OCI-M1 (cell line): ENCODE data around the gene PPEF1.
"Not testable (repeated sequence)": the region's sequence is repeated elsewhere in the genome, so short reads cannot be mapped to it uniquely, and the experiment has no call there.

Experiments used
- DNase-seq: peaks from one replicate; lab custom pipeline; 2025; lab: John Stamatoyannopoulos, UW

PPEF1 gene

DNA sequence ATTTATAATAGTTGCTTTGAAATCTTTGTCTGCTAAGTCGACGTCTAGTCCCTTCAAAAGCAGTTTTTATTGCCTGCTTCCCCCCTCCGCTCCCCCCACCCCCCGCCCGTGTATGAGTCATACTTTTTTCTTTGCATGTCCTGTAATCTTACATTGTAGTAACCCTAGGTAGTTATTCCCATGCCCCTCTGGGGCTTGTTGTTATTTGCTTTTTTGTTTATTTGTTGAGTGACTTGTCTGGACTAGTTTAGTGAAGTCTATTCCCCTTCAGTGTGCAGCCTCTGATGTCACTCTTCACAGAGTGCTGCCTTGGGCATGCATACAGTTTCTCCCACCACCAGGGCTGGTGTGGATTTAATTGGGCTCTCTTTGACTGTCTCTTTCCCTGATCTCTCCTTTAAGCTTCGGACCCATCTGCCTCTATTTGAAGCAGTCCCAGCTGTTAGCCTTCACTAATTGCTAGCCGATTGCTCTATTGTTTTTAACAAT lies 86.2 kb downstream of the PPEF1 start:
- no peak for DNase-seq

DNA sequence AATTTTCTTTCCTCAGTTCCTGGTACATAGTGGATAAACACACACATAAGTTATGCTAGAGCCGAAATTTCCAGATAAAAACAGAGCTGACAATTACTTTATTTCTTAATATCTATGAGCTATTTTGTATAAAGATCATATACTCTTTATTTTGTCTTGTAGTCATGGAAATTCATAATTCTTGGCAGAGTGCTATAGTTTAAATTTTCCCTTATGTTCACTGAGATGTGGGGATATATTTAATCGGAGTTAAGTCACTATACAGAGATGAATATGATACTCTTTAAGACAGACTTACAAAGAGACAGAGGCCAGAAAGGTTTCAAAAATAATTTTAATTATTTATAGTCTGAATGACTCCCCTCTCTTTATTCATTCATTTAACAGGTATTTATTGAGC lies 89.7 kb downstream of the PPEF1 start:
- no peak for DNase-seq

DNA sequence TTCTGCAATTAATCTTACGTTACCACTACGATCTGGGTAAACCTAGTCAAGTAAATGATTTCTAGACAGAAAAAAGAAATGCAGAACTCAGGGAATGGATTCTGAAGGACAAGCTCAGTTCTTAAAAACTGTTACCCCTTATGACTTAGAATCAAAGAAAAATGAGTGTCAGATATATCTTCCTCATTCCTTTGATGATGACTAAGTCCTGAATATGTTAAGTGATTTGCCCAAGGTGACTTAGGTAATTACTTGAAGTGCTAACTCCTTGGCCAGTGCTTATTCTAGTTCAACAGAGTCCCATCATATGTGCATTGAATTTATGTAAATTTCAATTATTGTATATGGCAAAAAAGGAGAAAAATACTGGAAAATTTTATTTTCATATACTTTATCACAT lies 92.5 kb downstream of the PPEF1 start:
- no peak for DNase-seq

DNA sequence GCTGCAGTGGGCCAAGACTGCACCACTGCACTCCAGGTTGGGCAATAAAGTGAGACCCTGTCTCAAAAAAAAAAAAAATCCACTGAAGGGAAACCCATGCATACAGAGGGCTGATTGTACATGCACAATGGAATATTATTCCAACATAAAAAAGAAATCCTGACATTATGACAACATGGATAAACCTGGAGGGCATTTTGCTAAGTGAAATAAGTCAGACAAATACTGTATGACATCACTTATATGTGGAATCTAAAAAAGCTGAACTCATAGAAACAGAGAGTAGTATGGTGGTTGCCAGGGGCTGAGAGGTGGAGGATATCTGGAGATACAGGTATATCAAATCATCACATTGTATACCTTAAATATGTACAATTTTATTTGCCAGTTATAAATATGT lies 102.2 kb downstream of the PPEF1 start:
- DNase-seq = no peak

DNA sequence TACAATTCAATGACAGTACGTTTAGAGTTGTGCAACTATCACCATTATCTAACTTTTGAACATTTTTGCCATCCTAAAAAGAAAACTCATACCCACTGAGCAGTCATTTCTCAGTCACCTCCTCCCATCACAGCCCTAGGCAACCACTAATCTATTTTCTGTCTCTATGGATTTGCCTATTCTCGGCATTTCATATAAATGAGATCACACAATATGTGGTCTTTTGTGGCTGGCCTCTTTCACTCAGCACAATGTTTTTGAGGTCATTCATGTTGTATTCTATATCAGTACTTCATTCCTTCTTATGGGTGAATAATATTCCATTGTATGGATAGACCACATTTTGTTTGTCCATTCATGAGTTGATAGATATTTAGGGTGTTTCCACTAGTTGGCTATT lies 103.0 kb downstream of the PPEF1 start:
- DNase-seq = no peak

DNA sequence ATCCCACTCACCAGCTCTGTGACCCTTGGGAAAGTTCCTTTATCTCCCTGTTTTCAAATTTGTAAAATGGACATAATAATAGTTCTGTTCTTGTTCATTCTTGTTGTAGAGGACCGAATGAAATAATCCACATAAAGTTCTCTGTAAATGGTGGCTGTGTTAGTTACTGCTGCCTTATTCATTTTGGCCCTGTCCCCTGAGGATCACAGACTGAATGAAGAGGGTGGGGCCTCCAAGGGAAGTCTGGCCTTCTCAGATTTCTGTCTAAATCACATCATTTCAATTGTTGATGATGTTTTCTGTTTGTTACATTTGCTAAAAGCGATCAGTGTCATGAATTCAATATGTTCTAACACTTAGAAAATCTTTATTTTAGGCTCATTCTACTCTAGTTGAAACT lies 117.9 kb downstream of the PPEF1 start:
- DNase-seq = no peak

DNA sequence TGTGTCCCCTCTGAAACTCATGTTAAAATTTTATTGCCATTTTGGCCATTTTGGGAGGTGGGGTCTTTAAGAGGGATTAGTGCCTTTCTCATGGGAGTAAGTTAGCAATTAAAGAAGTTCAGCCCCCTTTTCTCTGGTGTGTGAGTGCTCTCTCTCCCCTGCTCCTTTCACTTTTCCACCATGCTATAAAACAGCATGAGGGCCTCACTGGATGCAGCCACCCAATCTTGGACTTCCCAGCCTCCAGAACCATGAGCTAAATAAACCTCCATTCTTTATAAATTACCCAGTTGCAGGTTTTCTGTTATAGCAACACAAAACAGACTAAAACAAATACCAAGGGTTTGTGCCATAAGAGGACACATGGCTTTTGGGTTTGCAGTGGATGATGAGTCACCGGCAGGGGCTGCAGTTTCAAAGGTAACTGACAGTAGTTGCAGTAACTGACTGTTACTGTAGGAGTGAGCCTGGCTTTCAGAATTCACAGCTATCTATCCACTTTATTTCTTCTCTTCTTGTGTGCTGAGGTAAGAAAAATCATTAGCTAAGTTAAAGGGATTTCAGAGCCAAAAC lies 121.5 kb downstream of the PPEF1 start:
- DNase-seq = no peak

DNA sequence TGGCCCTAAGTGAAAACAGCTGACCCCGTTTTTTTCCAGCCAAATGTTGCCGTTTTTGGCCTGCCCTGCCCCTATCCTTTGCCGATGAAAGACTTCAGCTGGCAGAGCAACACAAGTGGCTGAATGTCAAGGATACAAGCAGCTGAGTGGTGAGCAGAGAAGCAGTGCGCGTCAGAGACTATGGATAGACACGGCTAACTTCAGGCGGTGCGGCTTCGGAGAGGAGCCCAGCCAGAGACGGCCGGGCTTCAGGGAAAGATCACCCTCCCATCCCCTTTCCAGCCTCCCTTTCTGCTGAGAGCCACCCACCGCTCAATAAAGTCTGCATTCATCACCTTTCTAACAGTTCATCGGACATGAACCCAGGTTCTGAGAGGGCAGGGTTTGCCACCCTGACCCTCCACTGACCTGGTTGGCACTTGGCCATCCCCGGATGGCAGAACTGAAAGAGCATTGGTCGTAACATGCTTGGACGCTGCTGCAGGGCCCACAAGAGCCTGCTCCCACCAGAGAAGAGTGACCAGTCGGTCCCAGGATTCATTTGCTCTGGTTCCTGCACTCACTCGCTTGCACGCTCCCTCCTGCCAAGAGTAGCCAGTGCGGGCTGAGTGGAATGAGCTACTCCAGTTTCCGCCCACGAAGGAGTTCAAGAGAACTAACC lies 125.8 kb downstream of the PPEF1 start:
- no peak for DNase-seq

DNA sequence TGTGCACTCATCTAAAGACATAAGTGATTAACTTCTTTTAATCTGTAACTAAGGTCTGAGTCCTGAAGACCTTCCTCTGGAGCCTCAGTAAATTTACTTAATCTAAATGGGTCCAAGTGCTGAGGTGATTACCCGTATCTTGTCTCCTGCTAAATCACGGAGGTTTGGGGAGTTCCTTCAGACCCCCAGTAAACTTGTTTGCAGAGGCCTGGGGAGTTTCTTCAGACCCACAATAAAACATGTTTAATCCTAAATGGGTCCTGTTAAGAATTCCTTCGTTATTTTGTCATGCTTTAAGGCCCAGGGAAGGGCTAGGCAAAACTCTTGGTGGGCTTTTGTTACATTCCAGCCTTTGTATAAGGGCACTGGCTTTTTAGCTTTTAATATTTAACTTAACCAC lies 140.5 kb downstream of the PPEF1 start:
- DNase-seq = not testable (repeated sequence)

DNA sequence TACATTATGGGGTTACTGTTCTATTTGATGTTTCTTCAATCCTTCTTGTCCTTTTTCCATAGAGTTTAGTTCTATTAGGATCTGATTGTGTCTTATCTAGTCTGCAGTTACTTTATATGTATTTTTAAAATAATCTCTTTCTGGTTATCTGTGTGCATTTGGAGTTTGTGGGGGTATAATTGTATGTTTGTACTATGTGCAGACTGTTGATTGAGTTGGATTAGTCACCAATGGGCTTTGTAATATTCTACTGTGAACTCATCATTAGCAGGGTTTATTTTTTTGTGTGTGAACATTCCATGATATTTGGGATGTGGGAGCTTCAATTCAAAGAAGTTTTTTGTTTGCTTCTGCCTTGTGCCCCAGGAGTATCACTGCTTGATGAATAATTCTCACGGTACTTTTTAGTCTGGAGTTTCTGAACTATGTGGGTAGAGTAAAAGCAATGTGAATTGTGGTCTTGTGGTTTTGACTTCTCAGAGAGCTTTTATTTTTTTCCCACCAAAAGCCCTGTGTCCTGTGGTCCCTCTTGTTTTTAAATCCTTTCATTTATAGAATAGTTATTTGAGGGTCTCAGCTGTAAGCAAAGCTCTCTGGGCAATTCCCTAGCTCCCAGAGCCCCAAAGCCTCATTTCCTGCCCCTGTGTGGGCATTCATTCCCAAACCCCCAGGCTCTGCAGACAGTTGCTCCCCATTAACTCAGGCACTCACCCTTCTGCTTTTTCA lies 148.6 kb downstream of the PPEF1 start:
- no peak for DNase-seq

DNA sequence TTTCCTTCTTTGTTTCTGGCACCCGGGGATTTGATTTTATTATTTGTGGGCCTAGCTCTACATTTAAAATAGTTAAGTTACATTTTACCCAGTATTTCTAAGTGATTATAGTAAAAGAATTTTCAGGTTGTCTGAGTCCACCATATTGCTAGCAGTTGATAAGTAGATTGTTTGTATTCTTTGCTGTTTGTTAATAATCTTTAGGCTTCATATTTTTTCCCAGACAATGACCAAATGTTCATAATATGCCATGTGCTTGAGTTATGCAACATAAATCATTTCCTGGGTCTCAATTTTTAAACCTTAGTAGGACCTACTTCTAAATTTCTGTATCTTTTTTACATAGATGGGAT lies 149.2 kb downstream of the PPEF1 start:
- DNase-seq = no peak

DNA sequence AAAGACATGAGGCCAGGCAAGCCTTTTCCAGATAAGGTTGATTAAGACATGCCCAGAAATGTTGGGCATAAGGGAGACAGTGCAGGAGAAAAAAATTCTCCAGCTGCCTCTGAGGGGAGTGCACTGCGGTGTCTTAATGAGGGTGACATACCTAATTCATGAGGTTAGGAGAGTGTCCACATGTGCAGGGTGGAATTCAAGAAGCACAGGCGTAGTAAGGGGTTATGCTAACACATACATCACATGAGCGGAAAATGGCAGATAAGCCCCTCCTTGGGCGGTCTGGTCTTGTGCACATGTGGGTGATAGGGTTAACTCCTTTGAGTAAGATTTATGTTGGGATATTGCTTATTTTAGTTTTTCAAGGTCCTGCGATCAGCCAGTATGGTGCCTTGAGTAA lies 154.1 kb downstream of the PPEF1 start:
- no peak for DNase-seq

DNA sequence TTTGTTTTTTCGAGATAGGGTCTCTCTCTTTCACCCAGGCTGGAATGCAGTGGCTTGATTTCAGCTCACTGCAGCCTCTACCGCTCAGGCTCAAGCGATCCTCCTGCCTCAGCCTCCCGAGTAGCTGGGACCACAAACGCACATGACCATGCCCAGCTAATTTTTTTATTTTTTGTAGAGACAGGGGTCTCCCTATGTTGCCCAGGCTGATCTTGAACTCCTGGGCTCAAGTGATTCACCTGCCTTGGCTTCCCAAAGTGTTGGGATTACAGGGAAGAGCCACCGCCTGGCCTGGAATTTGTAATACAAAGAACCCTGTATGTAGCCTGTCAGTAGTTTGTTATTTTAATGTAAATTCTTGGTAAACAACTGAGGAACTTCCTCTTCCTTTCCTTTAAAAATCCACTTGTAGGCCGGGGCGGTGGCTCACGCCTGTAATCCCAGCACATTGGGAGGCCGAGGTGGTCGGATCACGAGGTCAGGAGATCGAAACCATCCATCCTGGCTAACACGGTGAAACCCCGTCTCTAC lies 157.0 kb downstream of the PPEF1 start:
- no peak for DNase-seq

DNA sequence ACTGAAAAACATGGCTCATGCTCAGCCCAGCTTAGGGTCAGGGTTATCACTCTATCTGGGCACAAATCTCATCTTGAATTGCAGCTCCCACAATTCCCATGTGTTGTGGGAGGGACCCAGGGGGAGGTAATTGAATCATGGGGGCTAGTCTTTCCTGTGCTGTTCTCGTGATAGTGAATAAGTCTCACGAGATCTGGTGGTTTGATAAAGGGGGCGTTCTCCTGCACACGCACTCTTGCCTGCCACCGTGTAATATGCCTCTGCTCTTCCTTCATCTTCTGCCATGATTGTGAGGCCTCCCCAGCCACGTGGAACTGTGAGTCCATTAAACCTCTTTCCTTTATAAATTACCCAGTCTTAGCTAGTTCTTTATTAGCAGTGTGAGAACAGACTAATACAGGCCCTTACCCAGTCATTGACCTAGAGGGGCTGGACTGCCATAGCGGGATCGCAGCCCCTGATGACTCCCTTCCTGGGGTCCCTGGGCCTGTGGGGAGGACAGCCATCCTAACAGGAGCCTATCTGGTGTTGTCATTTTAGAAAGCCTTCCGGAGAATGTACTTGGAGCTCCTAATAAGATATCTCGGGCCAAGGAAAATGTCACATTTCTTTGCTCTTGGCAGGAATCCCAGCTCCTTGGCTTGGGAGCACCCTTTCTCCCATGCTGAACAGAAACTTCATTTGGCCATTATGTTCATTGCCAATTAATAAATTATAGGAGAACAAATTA lies 163.9 kb downstream of the PPEF1 start:
- DNase-seq = no peak

DNA sequence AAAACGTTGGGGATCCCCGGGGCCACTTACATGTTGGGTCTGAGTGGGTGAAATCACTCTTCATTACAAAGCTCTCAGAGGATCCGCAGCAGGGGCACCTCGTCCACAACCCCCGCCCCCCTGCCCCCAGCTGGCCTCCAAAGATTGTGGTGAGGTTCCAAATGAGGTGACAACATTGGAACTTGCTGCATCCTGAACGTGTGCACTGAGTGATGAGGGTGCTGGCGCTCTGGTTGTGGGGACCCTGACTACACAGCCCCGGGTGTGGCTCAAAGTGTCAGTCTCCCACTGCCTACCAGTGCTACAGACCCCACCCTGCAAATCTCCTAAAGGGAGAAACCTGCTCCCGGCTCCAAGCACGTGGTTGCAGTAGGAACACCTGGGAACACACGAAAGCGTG lies 164.5 kb downstream of the PPEF1 start:
- DNase-seq = no peak

DNA sequence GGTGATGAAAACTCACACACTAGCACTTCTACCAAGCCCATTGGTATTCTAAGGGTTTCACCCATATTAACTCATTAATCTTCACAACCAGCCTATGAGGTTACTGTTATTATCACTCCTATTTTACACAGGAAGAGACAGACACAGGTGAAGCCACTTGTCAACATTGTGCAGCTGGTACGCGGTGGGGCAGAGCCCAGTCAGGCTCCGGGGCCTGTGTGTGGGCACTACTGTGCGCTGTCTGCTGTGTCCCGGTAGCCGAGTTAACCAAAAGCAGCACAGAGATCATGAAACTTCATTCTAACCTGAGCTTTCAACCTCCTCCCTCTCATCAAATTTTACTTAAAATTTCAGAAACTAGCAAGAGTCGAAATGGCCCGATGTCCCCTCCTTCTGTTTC lies 165.2 kb downstream of the PPEF1 start:
- DNase-seq = no peak

DNA sequence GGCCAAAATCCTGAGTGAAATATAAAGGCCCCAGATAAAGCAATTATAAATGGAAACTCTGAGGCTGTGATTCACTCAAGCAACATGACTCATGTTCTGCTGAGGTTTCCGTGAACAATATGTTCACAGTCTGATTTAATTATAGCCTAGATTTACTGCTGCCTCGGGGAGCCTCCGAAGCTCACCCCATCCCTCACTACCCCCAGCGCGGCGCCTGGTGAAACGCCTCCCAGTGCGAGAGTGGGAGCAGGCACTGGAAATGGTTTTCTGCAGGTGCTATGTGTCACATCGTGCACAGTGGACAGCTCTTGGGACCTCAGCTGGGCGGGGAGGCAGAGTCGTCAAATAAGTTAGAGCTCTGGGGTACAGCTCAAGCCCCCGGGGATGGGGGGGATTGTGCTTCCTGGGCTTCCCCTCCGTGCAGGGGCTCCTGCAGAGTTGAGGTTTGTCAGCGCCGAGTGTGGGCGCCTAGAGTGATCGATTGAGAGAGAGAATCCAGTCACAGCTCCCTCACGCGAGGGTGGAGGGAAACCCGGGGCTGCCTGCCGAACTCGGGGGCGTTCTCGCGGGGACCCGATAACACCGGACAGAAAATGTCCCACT lies 165.8 kb downstream of the PPEF1 start:
- no peak for DNase-seq

DNA sequence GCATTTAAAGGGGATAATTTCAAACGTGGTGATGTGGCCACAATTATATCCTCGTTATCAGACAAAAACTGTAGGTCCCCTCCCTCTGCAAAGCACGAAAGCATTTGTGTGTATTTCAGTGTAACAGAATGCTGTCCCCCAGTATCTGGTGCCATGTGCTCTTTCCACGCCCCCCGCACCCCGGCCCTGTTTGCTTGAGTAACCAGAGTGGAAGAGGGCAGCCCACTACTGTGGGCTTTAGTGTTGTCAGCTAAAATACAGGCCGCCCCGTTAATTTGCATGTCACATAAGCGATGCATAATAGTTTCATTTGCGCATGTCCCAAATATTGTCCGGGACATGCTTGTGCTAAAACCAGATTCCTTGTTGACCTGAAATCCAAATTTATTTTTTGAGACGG lies 166.4 kb downstream of the PPEF1 start:
- DNase-seq = no peak

DNA sequence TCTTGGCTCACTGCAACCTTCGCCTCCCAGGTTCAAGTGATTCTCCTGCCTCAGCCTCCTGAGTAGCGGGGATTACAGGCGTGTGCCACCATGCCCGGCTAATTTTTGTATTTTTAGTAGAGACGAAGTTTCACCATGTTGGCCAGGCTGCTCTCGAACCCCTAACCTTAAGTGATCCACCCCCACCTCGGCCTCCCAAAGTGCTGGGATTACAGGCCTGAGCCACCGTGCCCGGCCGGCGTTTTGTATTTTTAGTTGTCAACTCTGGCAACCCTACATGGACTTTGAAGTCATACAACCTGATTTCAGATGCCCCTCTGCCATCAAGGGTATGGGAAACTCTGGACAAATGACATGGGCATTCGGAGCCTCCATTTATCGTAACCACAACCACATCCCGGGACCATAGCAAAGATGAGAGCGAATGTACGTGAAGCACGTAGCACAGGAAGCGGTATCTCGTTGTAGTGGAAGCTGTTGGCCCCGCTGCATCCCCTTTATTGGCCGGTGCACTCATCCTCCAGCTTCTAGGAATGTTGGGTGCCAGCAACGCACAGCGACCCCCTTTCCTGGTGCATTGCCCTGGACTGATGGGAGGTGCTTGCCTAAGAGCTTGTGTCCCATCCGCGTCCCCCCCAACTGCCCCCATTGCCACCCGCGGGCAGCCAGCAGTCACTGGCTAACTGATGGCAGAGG lies 167.3 kb downstream of the PPEF1 start:
- no peak for DNase-seq

DNA sequence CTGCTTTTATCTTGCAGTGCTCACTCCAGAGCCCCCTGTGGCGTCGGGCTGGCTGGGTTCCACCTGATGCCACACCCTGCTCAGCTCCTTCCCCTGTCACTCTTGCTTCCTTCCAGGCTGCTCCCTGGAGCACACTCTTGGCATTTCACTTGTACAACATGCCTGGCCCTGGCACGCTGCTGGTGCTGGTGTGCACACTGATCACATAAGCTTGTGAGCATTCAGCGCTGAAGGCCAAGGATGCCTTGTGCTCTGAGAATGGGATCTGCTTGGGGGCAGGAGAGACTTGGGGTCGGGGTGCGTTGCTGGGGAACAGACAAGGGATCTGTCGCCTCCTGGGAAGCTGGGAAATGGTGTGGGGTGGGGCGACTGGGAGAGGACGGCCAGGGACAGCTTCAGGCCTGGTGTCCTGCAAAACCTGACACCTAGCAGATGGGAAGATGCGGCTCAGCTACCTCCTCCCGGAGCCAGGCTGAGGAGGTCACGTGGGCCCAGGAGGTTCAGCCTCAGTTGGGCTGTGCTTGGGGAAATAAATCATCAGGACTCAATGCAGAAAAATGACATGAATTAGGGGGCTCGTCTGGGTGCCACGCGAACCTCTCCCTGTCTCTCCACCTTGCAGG lies 167.9 kb downstream of the PPEF1 start:
- DNase-seq = no peak

DNA sequence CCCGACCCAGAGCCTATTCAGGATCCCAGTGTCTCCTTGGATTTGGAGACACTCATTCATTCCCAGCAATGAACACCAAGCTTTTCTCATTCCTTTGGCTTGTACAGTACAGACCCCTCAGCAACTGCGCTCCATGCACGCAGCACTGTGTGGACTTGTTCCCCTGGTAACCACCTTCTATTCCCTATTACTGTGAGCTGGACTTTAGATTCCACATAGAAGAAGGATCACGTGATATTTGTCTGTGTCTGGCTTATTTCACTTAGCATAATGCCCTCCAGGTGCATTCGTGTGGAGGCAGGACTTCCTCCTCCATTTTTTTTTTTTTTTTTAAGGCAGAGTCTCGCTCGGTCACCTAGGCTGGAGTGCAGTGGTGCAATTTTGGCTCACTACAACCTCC lies 170.0 kb downstream of the PPEF1 start:
- DNase-seq = no peak
